Smooth muscle cell (in vitro differentiated cells): ENCODE data around the gene SAT1. TPM values are rescaled to one million over a fixed set of nuclear protein-coding genes. Genes with fewer than 3 reads are reported as not detected.

Experiments
- DNase-seq: peaks from one replicate; lab custom pipeline; 2025; ENCODE audit not compliant: unreplicated experiment; lab: John Stamatoyannopoulos, UW
- H2AFZ ChIP-seq: fragments of 200-600 bp; sonication (generic); 2 replicates; pipeline ENCODE4 v1.6.0; 2016; ENCODE audit warnings: antibody characterized with exemption, low read depth, mild to moderate bottlenecking
- H3F3A ChIP-seq: fragments of 200-600 bp; sonication (generic); 2 replicates; pipeline ENCODE4 v1.6.0; 2017; ENCODE audit warnings: antibody characterized with exemption, low read depth
- H3K27ac ChIP-seq: fragments of 200-600 bp; sonication (generic); 2 replicates; pipeline ENCODE4 v1.5.1; 2016; ENCODE audit warnings: low read depth, mild to moderate bottlenecking
- H3K27me3 ChIP-seq: fragments of 200-600 bp; sonication (generic); 2 replicates; pipeline ENCODE4 v1.6.1; 2016; ENCODE audit warnings: low read depth, mild to moderate bottlenecking
- H3K36me3 ChIP-seq: fragments of 200-600 bp; sonication (generic); 2 replicates; pipeline ENCODE4 v1.5.1; 2016; ENCODE audit warnings: low read depth
- H3K4me1 ChIP-seq: fragments of 200-600 bp; sonication (generic); 2 replicates; pipeline ENCODE4 v1.5.1; 2016; ENCODE audit warnings: low read depth
- H3K4me2 ChIP-seq: fragments of 200-600 bp; sonication (generic); 2 replicates; pipeline ENCODE4 v1.6.0; 2016; ENCODE audit warnings: mild to moderate bottlenecking
- H3K4me3 ChIP-seq: fragments of 200-600 bp; sonication (generic); 2 replicates; pipeline ENCODE4 v1.5.1; 2016; ENCODE audit warnings: mild to moderate bottlenecking
- H3K79me2 ChIP-seq: fragments of 200-600 bp; sonication (generic); 2 replicates; pipeline ENCODE4 v1.6.0; 2016; ENCODE audit warnings: low read depth, mild to moderate bottlenecking
- H3K9ac ChIP-seq: fragments of 200-600 bp; sonication (generic); 2 replicates; pipeline ENCODE4 v1.6.0; 2016; ENCODE audit warnings: low read depth
- H3K9me3 ChIP-seq: fragments of 200-600 bp; sonication (generic); replicated peaks from 2 replicates; pipeline ENCODE4 v1.5.1; 2016; ENCODE audit warnings: low read depth
- H4K20me1 ChIP-seq: fragments of 200-600 bp; sonication (generic); 2 replicates; pipeline ENCODE4 v1.6.0; 2016; ENCODE audit warnings: low read depth
- WGBS: methylation state at CpG from one replicate; pipeline ENCODE4 v1.1.7; 2016; ENCODE audit warnings: low lambda C conversion rate; 5-methylcytosine and 5-hydroxymethylcytosine counted together
- polyA plus RNA-seq: library from polyadenylated mRNA; unstranded; fragments of >200 nt; fragmentation: Nextera tagmentation; extraction: Ambion mirVana; gene quantifications from 2 replicates; pipeline ENCODE4 v1.2.1, GENCODE V29; 2016
- total RNA-seq: library from RNA; depleted of rRNA; stranded (reverse); fragments of >200 nt; gene quantifications from 2 replicates; pipeline ENCODE4 v1.2.3, GENCODE V29; 2014
- TF ChIP-seq, protein P1 (sequence below): fragments of 200-600 bp; sonication (generic); IDR thresholded peaks from 2 replicates; pipeline ENCODE4 v1.5.1; 2017; ENCODE audit warnings: borderline replicate concordance, mild to moderate bottlenecking, antibody characterized with exemption; ENCODE audit not compliant: insufficient read depth, poor library complexity, severe bottlenecking

Gene SAT1
- total RNA-seq (683 and 777 TPM in 2 replicates), polyA plus RNA-seq (399 and 781 TPM in 2 replicates)

DNA sequence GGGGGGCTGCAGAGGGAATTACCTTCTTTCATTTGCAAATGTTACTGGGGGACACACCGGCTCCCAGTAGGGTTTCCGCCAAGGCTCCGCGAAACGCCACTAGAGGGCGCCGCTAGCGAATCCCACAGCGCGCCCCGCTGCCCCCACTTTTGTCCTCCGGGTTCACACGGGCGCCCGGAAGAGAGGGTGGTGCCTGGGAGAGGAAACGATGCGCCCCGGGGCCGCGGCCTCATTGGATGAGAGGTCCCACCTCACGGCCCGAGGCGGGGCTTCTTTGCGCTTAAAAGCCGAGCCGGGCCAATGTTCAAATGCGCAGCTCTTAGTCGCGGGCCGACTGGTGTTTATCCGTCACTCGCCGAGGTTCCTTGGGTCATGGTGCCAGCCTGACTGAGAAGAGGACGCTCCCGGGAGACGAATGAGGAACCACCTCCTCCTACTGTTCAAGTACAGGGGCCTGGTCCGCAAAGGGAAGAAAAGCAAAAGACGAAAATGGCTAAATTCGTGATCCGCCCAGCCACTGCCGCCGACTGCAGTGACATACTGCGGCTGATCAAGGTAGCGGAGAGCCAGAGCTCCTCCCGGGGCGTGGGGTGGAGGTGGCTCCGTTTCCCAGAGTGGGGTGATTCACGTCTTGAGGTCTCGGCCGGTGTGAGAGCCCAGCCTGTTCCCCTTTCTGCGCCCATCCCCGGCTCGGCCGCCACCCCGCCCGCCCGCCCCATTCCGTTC, at the start of gene SAT1:
Gene SAT1, plus strand, starts transcription at position 311 of the 726 bp plus-strand sequence. Its CDS starts 179 bp downstream, at position 490.
- H3K9me3 ChIP-seq = no peaks in the 10 kb centered on the region
- H4K20me1 ChIP-seq = peaks cover 24% of the 10 kb centered on the region
- DNase-seq = peak; percentile 96
- peak within 1 kb of the TSS; percentile 94 for H3K9ac ChIP-seq
- peaks cover 8% of the 10 kb centered on the region for H3K79me2 ChIP-seq
- peak within 1 kb of the TSS; percentile 98 for H3K27ac ChIP-seq
- peak within 1 kb of the TSS; percentile 82 for H3K4me3 ChIP-seq
- TF ChIP-seq, protein P1, sequence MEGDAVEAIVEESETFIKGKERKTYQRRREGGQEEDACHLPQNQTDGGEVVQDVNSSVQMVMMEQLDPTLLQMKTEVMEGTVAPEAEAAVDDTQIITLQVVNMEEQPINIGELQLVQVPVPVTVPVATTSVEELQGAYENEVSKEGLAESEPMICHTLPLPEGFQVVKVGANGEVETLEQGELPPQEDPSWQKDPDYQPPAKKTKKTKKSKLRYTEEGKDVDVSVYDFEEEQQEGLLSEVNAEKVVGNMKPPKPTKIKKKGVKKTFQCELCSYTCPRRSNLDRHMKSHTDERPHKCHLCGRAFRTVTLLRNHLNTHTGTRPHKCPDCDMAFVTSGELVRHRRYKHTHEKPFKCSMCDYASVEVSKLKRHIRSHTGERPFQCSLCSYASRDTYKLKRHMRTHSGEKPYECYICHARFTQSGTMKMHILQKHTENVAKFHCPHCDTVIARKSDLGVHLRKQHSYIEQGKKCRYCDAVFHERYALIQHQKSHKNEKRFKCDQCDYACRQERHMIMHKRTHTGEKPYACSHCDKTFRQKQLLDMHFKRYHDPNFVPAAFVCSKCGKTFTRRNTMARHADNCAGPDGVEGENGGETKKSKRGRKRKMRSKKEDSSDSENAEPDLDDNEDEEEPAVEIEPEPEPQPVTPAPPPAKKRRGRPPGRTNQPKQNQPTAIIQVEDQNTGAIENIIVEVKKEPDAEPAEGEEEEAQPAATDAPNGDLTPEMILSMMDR = peak; percentile 88
- no peaks in the 10 kb centered on the region for H3K27me3 ChIP-seq
- peak within 1 kb of the TSS; percentile 87 for H3K4me2 ChIP-seq
- H2AFZ ChIP-seq = peak within 1 kb of the TSS; percentile 76
- H3F3A ChIP-seq = peaks cover 19% of the 10 kb centered on the region
- under 1% methylated on average over 51 of the region's 58 CpGs for WGBS
- H3K36me3 ChIP-seq = peaks cover 4% of the 10 kb centered on the region
- H3K4me1 ChIP-seq = peaks cover 5% of the 10 kb centered on the region

DNA sequence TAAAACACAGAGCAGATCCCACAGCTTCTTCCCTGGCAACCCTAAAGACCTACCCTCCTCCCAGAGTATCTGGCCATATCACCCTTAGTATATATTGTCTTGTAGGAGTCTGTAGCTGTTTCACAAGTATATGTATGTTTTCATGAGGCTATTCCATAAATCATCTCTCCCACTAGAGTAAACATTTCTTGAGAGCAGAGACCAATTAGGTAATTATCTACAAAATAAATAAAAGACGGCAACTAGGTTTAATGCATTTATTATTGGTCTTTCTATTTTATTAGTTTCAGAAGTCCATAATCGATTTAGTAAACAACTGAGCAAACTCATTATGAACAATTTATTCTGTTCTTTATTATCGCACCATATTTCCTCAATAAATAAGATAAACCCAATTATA, 46.9 kb upstream of the SAT1 start:
- Histone ChIP-seq H3K4me1 (no peaks in the 10 kb centered on the region), H3F3A (no peaks in the 10 kb centered on the region), H3K4me2 (no peak overlapping the region), H3K27ac (no peak overlapping the region), H3K9ac (no peak overlapping the region), H2AFZ (no peak overlapping the region), H3K27me3 (no peaks in the 10 kb centered on the region), H4K20me1 (peaks cover 51% of the 10 kb centered on the region), H3K9me3 (no peaks in the 10 kb centered on the region), H3K36me3 (no peaks in the 10 kb centered on the region), H3K4me3 (no peak overlapping the region), H3K79me2 (peaks cover 52% of the 10 kb centered on the region)
- no peak for DNase-seq
- 55% methylated on average over 3 of the region's 3 CpGs for WGBS
- TF ChIP-seq, protein P1 = no peak

DNA sequence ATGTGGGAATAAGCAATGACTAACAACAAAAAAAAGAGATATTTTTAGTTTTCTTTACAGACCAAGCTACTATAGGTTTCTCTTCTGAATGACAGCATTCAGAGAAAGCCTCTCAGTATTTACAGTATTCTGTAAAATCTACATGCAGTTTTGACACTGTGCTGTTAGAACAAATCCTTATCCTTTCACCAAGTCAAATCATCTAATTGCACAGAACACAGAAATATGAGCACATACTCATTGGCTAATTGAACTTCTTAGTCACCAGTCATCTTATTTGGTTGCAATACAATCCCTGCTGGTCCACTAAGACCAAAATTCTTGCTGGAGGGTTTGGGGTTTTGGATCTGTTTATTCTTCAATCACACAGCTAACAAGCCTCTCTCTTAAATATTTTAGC, 45.6 kb upstream of the SAT1 start:
- Histone ChIP-seq H3F3A (no peaks in the 10 kb centered on the region), H3K9ac (no peak overlapping the region), H3K4me1 (no peaks in the 10 kb centered on the region), H3K27ac (no peak overlapping the region), H3K27me3 (no peaks in the 10 kb centered on the region), H3K79me2 (peaks cover 63% of the 10 kb centered on the region), H3K4me3 (no peak overlapping the region), H2AFZ (no peak overlapping the region), H4K20me1 (peaks cover 51% of the 10 kb centered on the region), H3K36me3 (no peaks in the 10 kb centered on the region), H3K9me3 (no peaks in the 10 kb centered on the region), H3K4me2 (no peak overlapping the region)
- TF ChIP-seq, protein P1 = no peak
- DNase-seq = no peak
